ENCODE data around the gene C2orf68. TPM values are rescaled to one million over a fixed set of nuclear protein-coding genes. Genes with fewer than 3 reads are reported as not detected.
"Not testable (repeated sequence)": the region's sequence is repeated elsewhere in the genome, so short reads cannot be mapped to it uniquely, and the experiment has no call there.

The C2orf68 gene
- total and polyA plus RNA-seq, 3 experiments from 2014 or later = 17.9 to 27.3 (median 26.7) TPM

- CTCF ChIA-PET = interaction anchor here (0.9 to 1.2 kb wide), 2 partner anchors 59 to 74 kb away, joined by 3 to 5 read pairs; no protein-coding TSS in a partner anchor
- no peaks in the 10 kb centered on the region for H3K27me3 ChIP-seq (ENCODE audit: insufficient read depth, low read length, poor library complexity, severe bottlenecking)
- peaks cover 0 to 44% (median 7%) of the 10 kb centered on the region in 3 donors for H3K36me3 Mint-ChIP-seq
- H3K36me3 ChIP-seq (ENCODE audit: insufficient read depth, low read length) = peaks cover 18% of the 10 kb centered on the region
- H3K4me1 Mint-ChIP-seq = peaks cover 23 to 50% (median 46%) of the 10 kb centered on the region in 3 donors
- no peaks in the 10 kb centered on the region for H3K9me3 ChIP-seq (ENCODE audit: low read length)
- peak overlapping the region; percentile 90 to 99 (median 96) for H3K4me3 Mint-ChIP-seq
- H3K27me3 Mint-ChIP-seq = peaks cover 0 to 4% of the 10 kb centered on the region in 2 donors
- peak overlapping the region; percentile 68 for H3K27ac ChIP-seq (ENCODE audit: low read depth, low read length)
- H3K4me1 ChIP-seq (ENCODE audit: insufficient read depth, low read length) = peaks cover 21% of the 10 kb centered on the region
- H3K27ac Mint-ChIP-seq = peak overlapping the region; percentile 79 to 98 (median 92)
- POLR2A ChIA-PET = interaction anchor here (1.1 to 1.6 kb wide), 5 partner anchors 8 to 495 kb away, joined by 4 to 21 read pairs (median 5); partner anchors contain the start of genes POLR1A, PTCD3, RNF181 and TGOLN2
- no peaks in the 10 kb centered on the region for H3K9me3 Mint-ChIP-seq
- DNase-seq = no peak
- H3K4me3 ChIP-seq (ENCODE audit: low read length) = peak overlapping the region; percentile 91
Observed at GRCh38 chr2:85611217-85611704, 605 bp downstream of the C2orf68 start.

DNA sequence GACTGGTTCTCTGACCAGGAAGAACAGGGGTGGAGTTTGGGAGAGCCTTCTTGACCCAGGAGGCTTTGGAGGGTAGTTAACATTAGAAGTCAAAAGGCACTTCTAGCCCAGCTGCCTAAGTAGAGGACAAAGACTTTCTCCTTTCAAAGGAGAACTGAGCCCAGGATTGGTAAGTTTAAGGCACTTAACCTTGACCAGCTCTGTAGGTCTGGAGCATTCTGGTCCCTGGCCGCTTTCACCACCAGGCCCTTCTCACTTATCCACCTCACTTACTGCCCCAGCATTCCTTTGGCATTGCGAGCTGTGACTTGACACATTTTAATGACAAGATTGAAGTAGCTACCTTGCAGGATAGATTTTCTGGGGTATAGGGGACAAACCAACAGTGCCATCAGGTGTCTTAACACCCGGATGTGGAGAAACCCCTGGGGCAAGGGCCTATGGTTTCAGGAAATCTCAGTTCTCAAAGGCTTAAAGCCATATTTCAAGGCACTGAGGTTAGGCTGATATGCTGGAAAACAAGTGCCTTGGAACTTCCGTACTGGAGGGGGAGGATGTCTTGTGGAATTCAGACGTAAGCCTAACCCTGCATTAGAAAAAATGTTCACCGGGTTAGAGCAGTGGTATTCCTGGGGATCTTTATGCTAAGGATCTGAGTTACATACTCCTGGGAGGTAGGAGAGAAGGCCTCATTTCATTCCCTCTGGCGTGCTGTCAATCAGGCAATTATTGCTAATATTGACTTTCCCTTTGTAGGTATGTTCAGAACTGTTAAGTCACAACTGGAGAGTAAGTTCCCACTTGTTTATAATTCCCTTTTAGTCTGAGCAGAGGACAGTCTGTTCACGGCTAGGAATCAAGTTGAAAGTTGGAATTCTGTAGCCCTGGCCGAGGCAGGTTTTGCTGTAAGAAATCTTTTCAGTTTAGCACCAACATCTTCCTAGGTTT lies 4.3 kb downstream of the C2orf68 start:
- Mint-ChIP-seq H3K4me1 (peaks cover 35 to 72% (median 68%) of the 10 kb centered on the region in 3 donors), H3K27me3 (peaks cover 0 to under 1% of the 10 kb centered on the region in 2 donors), H3K4me3 (peak overlapping the region in 3 of 7 donors; percentile 27 to 81 (median 45)), H3K36me3 (peaks cover 0 to 54% (median 9%) of the 10 kb centered on the region in 3 donors), H3K27ac (peak overlapping the region in 4 of 8 donors; percentile 54 to 72 (median 66)), H3K9me3 (no peaks in the 10 kb centered on the region)
- H3K27ac ChIP-seq (ENCODE audit: low read depth, low read length) = no peak overlapping the region
- no peaks in the 10 kb centered on the region for H3K27me3 ChIP-seq (ENCODE audit: insufficient read depth, low read length, poor library complexity, severe bottlenecking)
- H3K4me3 ChIP-seq (ENCODE audit: low read length) = no peak overlapping the region
- no peaks in the 10 kb centered on the region for H3K9me3 ChIP-seq (ENCODE audit: low read length)
- POLR2A ChIA-PET = interaction anchor here (0.5 kb wide), 1 partner anchor 193 kb away, joined by 3 read pairs; no protein-coding TSS in a partner anchor
- CTCF ChIA-PET = interaction anchor here (0.6 to 2.8 kb wide), 4 partner anchors 13 to 31 kb away, joined by 3 to 8 read pairs (median 4); partner anchors contain the start of gene RNF181
- peaks cover 18% of the 10 kb centered on the region for H3K36me3 ChIP-seq (ENCODE audit: insufficient read depth, low read length)
- H3K4me1 ChIP-seq (ENCODE audit: insufficient read depth, low read length) = peaks cover 29% of the 10 kb centered on the region
- DNase-seq = no peak

- CTCF ChIA-PET = interaction anchor here (1.4 to 2.8 kb wide), 2 partner anchors 11 to 16 kb away, joined by 4 to 8 read pairs; partner anchors contain the start of gene RNF181
Observed at GRCh38 chr2:85606116-85606455, 5.8 kb downstream of the C2orf68 start.

GRCh38 chr2:85605406-85606115 lies 6.3 kb downstream of the C2orf68 start:
- Mint-ChIP-seq H3K4me3 (peak overlapping the region in 3 of 7 donors; percentile 15 to 28 (median 21)), H3K36me3 (peaks cover 0 to 47% (median 9%) of the 10 kb centered on the region in 3 donors), H3K27me3 (no peaks in the 10 kb centered on the region), H3K27ac (peak overlapping the region in 4 of 8 donors; percentile 3 to 95 (median 54)), H3K9me3 (no peaks in the 10 kb centered on the region), H3K4me1 (peaks cover 35 to 75% (median 62%) of the 10 kb centered on the region in 3 donors)
- H3K4me1 ChIP-seq (ENCODE audit: insufficient read depth, low read length) = peaks cover 30% of the 10 kb centered on the region
- no peaks in the 10 kb centered on the region for H3K9me3 ChIP-seq (ENCODE audit: low read length)
- H3K4me3 ChIP-seq (ENCODE audit: low read length) = no peak overlapping the region
- ChIA-PET CTCF (interaction anchor here (1.1 to 2.8 kb wide), 5 partner anchors 11 to 54 kb away, joined by 3 to 8 read pairs (median 4); partner anchors contain the start of gene RNF181), POLR2A (interaction anchor here (0.7 to 2.6 kb wide), 2 partner anchors 10 to 23 kb away, joined by 3 to 10 read pairs; partner anchors contain the start of gene RNF181)
- H3K27me3 ChIP-seq (ENCODE audit: insufficient read depth, low read length, poor library complexity, severe bottlenecking) = no peaks in the 10 kb centered on the region
- DNase-seq = no peak
- no peak overlapping the region for H3K27ac ChIP-seq (ENCODE audit: low read depth, low read length)
- H3K36me3 ChIP-seq (ENCODE audit: insufficient read depth, low read length) = peaks cover 18% of the 10 kb centered on the region

More at GRCh38 chr2:85606116-85606455, 5.8 kb downstream of the C2orf68 start:
- Histone ChIP-seq H3K4me1 (ENCODE audit: insufficient read depth, low read length) (peaks cover 33% of the 10 kb centered on the region), H3K27me3 (ENCODE audit: insufficient read depth, low read length, poor library complexity, severe bottlenecking) (no peaks in the 10 kb centered on the region), H3K4me3 (ENCODE audit: low read length) (no peak overlapping the region), H3K36me3 (ENCODE audit: insufficient read depth, low read length) (peaks cover 18% of the 10 kb centered on the region), H3K27ac (ENCODE audit: low read depth, low read length) (no peak overlapping the region), H3K9me3 (ENCODE audit: low read length) (no peaks in the 10 kb centered on the region)
- no peaks in the 10 kb centered on the region for H3K9me3 Mint-ChIP-seq
- H3K27me3 Mint-ChIP-seq = no peaks in the 10 kb centered on the region
- peak overlapping the region in 1 of 7 donors; percentile 48 for H3K4me3 Mint-ChIP-seq
- peaks cover 0 to 47% (median 9%) of the 10 kb centered on the region in 3 donors for H3K36me3 Mint-ChIP-seq
- POLR2A ChIA-PET = interaction anchor here (0.5 to 2.6 kb wide), 2 partner anchors 11 to 22 kb away, joined by 4 to 10 read pairs; partner anchors contain the start of gene RNF181
- no peak for DNase-seq
- peaks cover 35 to 71% (median 63%) of the 10 kb centered on the region in 3 donors for H3K4me1 Mint-ChIP-seq
- peak overlapping the region in 5 of 8 donors; percentile 3 to 95 (median 36) for H3K27ac Mint-ChIP-seq

GRCh38 chr2:85604568-85605339 lies 7.1 kb downstream of the C2orf68 start:
- H3K9me3 Mint-ChIP-seq = no peaks in the 10 kb centered on the region

GRCh38 chr2:85604133-85604444 lies 7.8 kb downstream of the C2orf68 start:
- Mint-ChIP-seq H3K4me3 (peak overlapping the region in 5 of 7 donors; percentile 43 to 91 (median 87)), H3K27ac (peak overlapping the region in 2 of 8 donors; percentile 26 to 77), H3K4me1 (peaks cover 27 to 73% (median 51%) of the 10 kb centered on the region in 3 donors), H3K36me3 (peaks cover 0 to 40% (median 8%) of the 10 kb centered on the region in 3 donors)
- H3K9me3 Mint-ChIP-seq; H3K27me3 ChIP-seq (ENCODE audit: insufficient read depth, low read length, poor library complexity, severe bottlenecking); H3K9me3 ChIP-seq (ENCODE audit: low read length); DNase-seq; H3K27me3 Mint-ChIP-seq; H3K4me3 ChIP-seq (ENCODE audit: low read length); H3K27ac ChIP-seq (ENCODE audit: low read depth, low read length): not testable (repeated sequence)
- H3K36me3 ChIP-seq (ENCODE audit: insufficient read depth, low read length) = peaks cover 16% of the 10 kb centered on the region
- ChIA-PET POLR2A (interaction anchor here (0.5 to 2.6 kb wide), 4 partner anchors 8 to 27 kb away, joined by 4 to 11 read pairs (median 9); partner anchors contain the start of genes C2orf68, RNF181 and VAMP8), CTCF (interaction anchor here (1.1 to 1.6 kb wide), 3 partner anchors 10 to 52 kb away, joined by 3 to 4 read pairs (median 4); no protein-coding TSS in a partner anchor)
- H3K4me1 ChIP-seq (ENCODE audit: insufficient read depth, low read length) = peaks cover 24% of the 10 kb centered on the region

More at GRCh38 chr2:85604568-85605339, 7.1 kb downstream of the C2orf68 start:
- Mint-ChIP-seq H3K36me3 (peaks cover 0 to 42% (median 9%) of the 10 kb centered on the region in 3 donors), H3K27me3 (no peaks in the 10 kb centered on the region), H3K27ac (peak overlapping the region in 3 of 8 donors; percentile 3 to 50 (median 39)), H3K4me1 (peaks cover 30 to 71% (median 56%) of the 10 kb centered on the region in 3 donors), H3K4me3 (peak overlapping the region in 3 of 7 donors; percentile 15 to 57 (median 28))
- POLR2A ChIA-PET = interaction anchor here (0.5 to 2.6 kb wide), 3 partner anchors 10 to 27 kb away, joined by 3 to 10 read pairs (median 8); partner anchors contain the start of genes RNF181 and VAMP8
- Histone ChIP-seq H3K36me3 (ENCODE audit: insufficient read depth, low read length) (peaks cover 18% of the 10 kb centered on the region), H3K4me1 (ENCODE audit: insufficient read depth, low read length) (peaks cover 24% of the 10 kb centered on the region), H3K4me3 (ENCODE audit: low read length) (no peak overlapping the region), H3K9me3 (ENCODE audit: low read length) (no peaks in the 10 kb centered on the region), H3K27ac (ENCODE audit: low read depth, low read length) (no peak overlapping the region), H3K27me3 (ENCODE audit: insufficient read depth, low read length, poor library complexity, severe bottlenecking) (no peaks in the 10 kb centered on the region)
- no peak for DNase-seq
- CTCF ChIA-PET = interaction anchor here (1.1 to 2.8 kb wide), 5 partner anchors 10 to 53 kb away, joined by 3 to 8 read pairs (median 4); partner anchors contain the start of gene RNF181

Measured in CD8-positive, alpha-beta memory T cell (primary cell).